ENCODE measurements around the gene PLXDC1.

Gene PLXDC1

GRCh38 chr17:39084558-39084957, 66.9 kb downstream of the PLXDC1 start:
- no peak for TF ChIP-seq PAX5 (IDR thresholded peaks at IDR 0.05; ENCODE audit: insufficient read depth, low read length, severe bottlenecking)
- no peak for TF ChIP-seq TAF1 (IDR thresholded peaks at IDR 0.05; ENCODE audit: low read depth, low read length)
- no peak for TF ChIP-seq SPI1 (IDR thresholded peaks at IDR 0.05; ENCODE audit: low read depth, low read length)
- no peak for TF ChIP-seq POLR2AphosphoS5 (IDR thresholded peaks at IDR 0.05; ENCODE audit: low read depth, low read length)
- TF ChIP-seq POLR2A (IDR thresholded peaks at IDR 0.05; ENCODE audit: low read depth, low read length): no peak
- TF ChIP-seq POU2F2 (IDR thresholded peaks at IDR 0.05; ENCODE audit: low read depth, low read length): no peak
- peak; percentile 67 for FAIRE-seq
- DNase-seq (ENCODE audit: insufficient read length, low spot score): no peak

GRCh38 chr17:39083270-39083669, 68.2 kb downstream of the PLXDC1 start:
- FAIRE-seq (no peak), DNase-seq (ENCODE audit: insufficient read length, low spot score) (no peak)
- no peak for TF ChIP-seq POU2F2 (IDR thresholded peaks at IDR 0.05; ENCODE audit: low read depth, low read length)
- TF ChIP-seq TAF1 (IDR thresholded peaks at IDR 0.05; ENCODE audit: low read depth, low read length): no peak
- no peak for TF ChIP-seq POLR2A (IDR thresholded peaks at IDR 0.05; ENCODE audit: low read depth, low read length)
- TF ChIP-seq PAX5 (IDR thresholded peaks at IDR 0.05; ENCODE audit: insufficient read depth, low read length, severe bottlenecking): no peak
- no peak for TF ChIP-seq POLR2AphosphoS5 (IDR thresholded peaks at IDR 0.05; ENCODE audit: low read depth, low read length)
- TF ChIP-seq SPI1 (IDR thresholded peaks at IDR 0.05; ENCODE audit: low read depth, low read length): no peak

- TF ChIP-seq PAX5 (IDR thresholded peaks at IDR 0.05; ENCODE audit: insufficient read depth, low read length, severe bottlenecking): no peak
- no peak for TF ChIP-seq TAF1 (IDR thresholded peaks at IDR 0.05; ENCODE audit: low read depth, low read length)
- no peak for TF ChIP-seq POLR2AphosphoS5 (IDR thresholded peaks at IDR 0.05; ENCODE audit: low read depth, low read length)
- TF ChIP-seq SPI1 (IDR thresholded peaks at IDR 0.05; ENCODE audit: low read depth, low read length): no peak
- TF ChIP-seq POLR2A (IDR thresholded peaks at IDR 0.05; ENCODE audit: low read depth, low read length): no peak
- no peak for FAIRE-seq
- DNase-seq (ENCODE audit: insufficient read length, low spot score): no peak
Measured at GRCh38 chr17:39082482-39082881, 69.0 kb downstream of the PLXDC1 start.

DNA sequence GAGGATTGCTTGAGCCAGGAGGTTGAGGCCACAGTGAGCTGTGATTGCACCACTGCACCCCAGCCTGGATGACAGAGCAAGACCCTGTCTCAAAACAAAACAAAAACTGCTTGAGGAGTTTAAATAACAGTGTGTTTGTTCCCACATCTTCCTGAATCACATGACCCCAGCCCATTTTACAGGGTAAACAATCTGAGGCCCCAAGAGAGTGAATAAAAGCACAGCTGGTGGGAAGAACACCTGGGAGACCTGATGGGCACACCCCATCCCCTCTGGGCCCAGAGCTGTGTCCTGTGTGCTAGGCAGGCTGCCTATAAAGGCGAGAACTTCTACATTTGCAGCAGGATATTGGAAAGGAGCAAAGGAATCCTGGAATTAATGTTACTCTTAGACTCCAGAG, 69.6 kb downstream of the PLXDC1 start:
- no peak for TF ChIP-seq POU2F2 (IDR thresholded peaks at IDR 0.05; ENCODE audit: low read depth, low read length)
- TF ChIP-seq PAX5 (IDR thresholded peaks at IDR 0.05; ENCODE audit: insufficient read depth, low read length, severe bottlenecking): no peak
- no peak for TF ChIP-seq SPI1 (IDR thresholded peaks at IDR 0.05; ENCODE audit: low read depth, low read length)
- TF ChIP-seq TAF1 (IDR thresholded peaks at IDR 0.05; ENCODE audit: low read depth, low read length): no peak
- TF ChIP-seq POLR2A (IDR thresholded peaks at IDR 0.05; ENCODE audit: low read depth, low read length): no peak
- TF ChIP-seq POLR2AphosphoS5 (IDR thresholded peaks at IDR 0.05; ENCODE audit: low read depth, low read length): no peak
- DNase-seq (ENCODE audit: insufficient read length, low spot score) (no peak), FAIRE-seq (no peak)

GRCh38 chr17:39080421-39081078, 70.9 kb downstream of the PLXDC1 start:
- TF ChIP-seq SPI1 (IDR thresholded peaks at IDR 0.05; ENCODE audit: low read depth, low read length) (no peak), POLR2A (IDR thresholded peaks at IDR 0.05; ENCODE audit: low read depth, low read length) (no peak), TAF1 (IDR thresholded peaks at IDR 0.05; ENCODE audit: low read depth, low read length) (no peak), POU2F2 (IDR thresholded peaks at IDR 0.05; ENCODE audit: low read depth, low read length) (no peak), PAX5 (IDR thresholded peaks at IDR 0.05; ENCODE audit: insufficient read depth, low read length, severe bottlenecking) (no peak), POLR2AphosphoS5 (IDR thresholded peaks at IDR 0.05; ENCODE audit: low read depth, low read length) (no peak)
- FAIRE-seq (peak; percentile 66), DNase-seq (ENCODE audit: insufficient read length, low spot score) (no peak)

DNA sequence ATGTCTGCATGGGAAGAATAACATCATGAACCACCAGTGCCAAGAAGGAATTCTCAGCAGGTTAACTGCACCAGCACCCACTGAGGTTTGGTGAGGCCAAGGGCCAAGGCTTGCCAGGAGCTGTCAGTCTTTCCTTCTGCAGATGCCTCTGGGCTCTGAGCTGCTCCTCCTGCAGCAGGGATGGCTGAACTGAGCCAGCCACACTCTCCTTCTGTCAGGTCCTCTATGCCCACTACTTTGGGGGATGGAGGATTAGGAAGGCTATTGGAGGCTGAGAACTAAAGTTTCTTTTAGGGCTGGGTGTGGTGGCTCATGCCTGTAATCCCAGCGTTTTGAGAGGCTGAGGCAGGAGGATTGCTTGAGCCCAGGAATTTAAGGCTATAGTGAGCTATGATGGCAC, 71.6 kb downstream of the PLXDC1 start:
- DNase-seq (ENCODE audit: insufficient read length, low spot score) (no peak), FAIRE-seq (no peak)
- TF ChIP-seq SPI1 (IDR thresholded peaks at IDR 0.05; ENCODE audit: low read depth, low read length) (no peak), TAF1 (IDR thresholded peaks at IDR 0.05; ENCODE audit: low read depth, low read length) (no peak), POLR2A (IDR thresholded peaks at IDR 0.05; ENCODE audit: low read depth, low read length) (no peak), PAX5 (IDR thresholded peaks at IDR 0.05; ENCODE audit: insufficient read depth, low read length, severe bottlenecking) (no peak), POU2F2 (IDR thresholded peaks at IDR 0.05; ENCODE audit: low read depth, low read length) (no peak), POLR2AphosphoS5 (IDR thresholded peaks at IDR 0.05; ENCODE audit: low read depth, low read length) (no peak)

DNA sequence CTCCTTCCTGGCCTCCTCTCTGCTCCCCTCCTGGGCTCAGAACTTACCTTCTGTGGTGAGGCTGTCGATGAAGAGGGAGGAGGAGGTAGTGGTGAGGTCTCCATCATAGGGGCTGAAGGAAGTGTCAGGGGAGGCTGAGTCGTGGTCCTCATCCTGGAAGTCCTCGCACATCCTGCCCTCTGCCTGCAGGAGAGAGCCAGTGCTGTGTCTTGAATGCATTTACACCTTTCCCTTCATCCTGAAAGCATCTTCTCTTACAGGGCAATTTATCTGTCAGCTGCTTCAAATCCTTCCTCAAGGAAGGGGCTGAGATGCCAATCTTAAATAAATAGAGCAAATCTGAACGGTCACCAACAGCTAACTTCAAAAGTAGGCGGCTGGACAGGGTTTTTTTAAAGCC, 73.6 kb downstream of the PLXDC1 start:
- TF ChIP-seq POLR2AphosphoS5 (IDR thresholded peaks at IDR 0.05; ENCODE audit: low read depth, low read length) (no peak), SPI1 (IDR thresholded peaks at IDR 0.05; ENCODE audit: low read depth, low read length) (no peak), PAX5 (IDR thresholded peaks at IDR 0.05; ENCODE audit: insufficient read depth, low read length, severe bottlenecking) (no peak), POLR2A (IDR thresholded peaks at IDR 0.05; ENCODE audit: low read depth, low read length) (no peak), POU2F2 (IDR thresholded peaks at IDR 0.05; ENCODE audit: low read depth, low read length) (no peak), TAF1 (IDR thresholded peaks at IDR 0.05; ENCODE audit: low read depth, low read length) (no peak)
- no peak for DNase-seq (ENCODE audit: insufficient read length, low spot score)
- FAIRE-seq: no peak

DNA sequence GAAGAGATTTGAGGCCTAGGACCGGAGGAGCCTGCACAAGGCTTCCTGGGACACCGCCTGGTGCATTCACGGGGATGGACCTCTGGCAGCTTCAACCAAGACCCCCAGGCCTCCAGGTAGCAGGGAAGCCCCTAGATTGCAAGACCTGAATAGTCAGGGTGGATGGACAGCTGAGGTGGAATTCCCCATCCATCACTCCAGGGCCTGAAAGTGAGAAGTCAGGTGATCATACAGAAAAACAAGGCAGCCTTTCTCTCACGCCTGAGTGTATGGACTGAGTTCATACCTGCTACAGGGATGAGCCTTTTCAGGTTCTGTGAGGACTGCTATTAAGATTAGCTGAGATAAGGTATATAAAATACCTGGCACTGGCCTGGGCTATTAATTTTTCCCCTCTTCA, 74.2 kb downstream of the PLXDC1 start:
- TF ChIP-seq TAF1 (IDR thresholded peaks at IDR 0.05; ENCODE audit: low read depth, low read length): no peak
- no peak for TF ChIP-seq POU2F2 (IDR thresholded peaks at IDR 0.05; ENCODE audit: low read depth, low read length)
- TF ChIP-seq POLR2AphosphoS5 (IDR thresholded peaks at IDR 0.05; ENCODE audit: low read depth, low read length): no peak
- TF ChIP-seq SPI1 (IDR thresholded peaks at IDR 0.05; ENCODE audit: low read depth, low read length): no peak
- TF ChIP-seq POLR2A (IDR thresholded peaks at IDR 0.05; ENCODE audit: low read depth, low read length): no peak
- TF ChIP-seq PAX5 (IDR thresholded peaks at IDR 0.05; ENCODE audit: insufficient read depth, low read length, severe bottlenecking): no peak
- DNase-seq (ENCODE audit: insufficient read length, low spot score) (no peak), FAIRE-seq (no peak)

DNA sequence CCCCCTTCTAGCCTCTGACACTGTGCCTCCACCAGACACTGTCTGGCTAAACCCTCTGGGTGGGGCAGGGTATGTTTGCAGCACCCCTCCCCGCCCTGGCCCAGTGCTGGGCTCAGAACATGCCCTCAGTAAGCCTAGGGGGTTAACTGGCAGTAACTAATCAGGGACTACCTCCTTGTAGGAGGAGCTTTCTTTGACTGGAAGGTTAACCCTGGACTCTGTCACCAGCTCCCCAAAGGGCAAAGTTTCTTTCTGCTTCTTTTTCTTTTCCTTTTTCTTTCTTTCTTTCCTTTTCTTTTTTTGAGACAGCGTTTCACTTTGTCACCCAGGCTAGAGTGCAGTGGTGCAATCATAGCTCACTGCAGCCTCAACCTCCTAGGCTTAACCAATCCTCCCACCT, 76.8 kb downstream of the PLXDC1 start:
- FAIRE-seq (no peak), DNase-seq (ENCODE audit: insufficient read length, low spot score) (no peak)
- no peak for TF ChIP-seq POLR2A (IDR thresholded peaks at IDR 0.05; ENCODE audit: low read depth, low read length)
- TF ChIP-seq SPI1 (IDR thresholded peaks at IDR 0.05; ENCODE audit: low read depth, low read length): no peak
- TF ChIP-seq PAX5 (IDR thresholded peaks at IDR 0.05; ENCODE audit: insufficient read depth, low read length, severe bottlenecking): no peak
- no peak for TF ChIP-seq TAF1 (IDR thresholded peaks at IDR 0.05; ENCODE audit: low read depth, low read length)
- no peak for TF ChIP-seq POU2F2 (IDR thresholded peaks at IDR 0.05; ENCODE audit: low read depth, low read length)
- no peak for TF ChIP-seq POLR2AphosphoS5 (IDR thresholded peaks at IDR 0.05; ENCODE audit: low read depth, low read length)

Measured in GM12891 (cell line).